H1 (cell line): ENCODE results near the gene TRIM44. TPM values are rescaled to one million over a fixed set of nuclear protein-coding genes. Genes with fewer than 3 reads are reported as not detected.

Experiments
- CHD7 ChIP-seq: fragments of 300-600 bp; sonication (generic); IDR thresholded peaks from 2 replicates; pipeline ENCODE4 v1.7.1; 2012; ENCODE audit warnings: low read length, moderate library complexity, mild to moderate bottlenecking, inconsistent platforms; ENCODE audit not compliant: insufficient replicate concordance
- SP4 ChIP-seq: IDR thresholded peaks from 2 replicates; pipeline ENCODE4 v1.6.1; 2012; ENCODE audit warnings: low read length, inconsistent platforms
- SUZ12 ChIP-seq: fragments of 200-600 bp; sonication (generic); IDR thresholded peaks from 2 replicates; pipeline ENCODE4 v1.6.1; 2012; ENCODE audit warnings: mild to moderate bottlenecking, inconsistent platforms, low read length, moderate library complexity, mixed read lengths
- polyA plus RNA-seq, 7 experiments: library from polyadenylated mRNA; depleted of rRNA in 3 of 7; stranded (reverse) in 5 of 7; unstranded in 2 of 7; fragments of >200 nt in 5 of 7; fragments of 200-250 nt in 2 of 7; gene quantifications; 1 replicate in 5 of 7; 2 replicates in 1 of 7; 4 replicates in 1 of 7; pipeline versions ENCODE4 v1.2.1 to v1.2.3, GENCODE V29; 2011 to 2013; ENCODE audit warnings: missing spikeins in 2 of 7, mixed read lengths in 2 of 7
- total RNA-seq: library from RNA; stranded (reverse); fragmentation: NEBNext Ultra II Directional; extraction: Animal tissue kit (Norgen Biotek cat#: 25700); gene quantifications from 2 replicates; pipeline ENCODE4 v1.2.1, GENCODE V29; 2021

TRIM44 gene
- total and polyA plus RNA-seq, 2 of the 8 experiments (the other 6 are each of a cell fraction or from before 2014, with no cell fraction given): 13.9 to 34.4 TPM

DNA sequence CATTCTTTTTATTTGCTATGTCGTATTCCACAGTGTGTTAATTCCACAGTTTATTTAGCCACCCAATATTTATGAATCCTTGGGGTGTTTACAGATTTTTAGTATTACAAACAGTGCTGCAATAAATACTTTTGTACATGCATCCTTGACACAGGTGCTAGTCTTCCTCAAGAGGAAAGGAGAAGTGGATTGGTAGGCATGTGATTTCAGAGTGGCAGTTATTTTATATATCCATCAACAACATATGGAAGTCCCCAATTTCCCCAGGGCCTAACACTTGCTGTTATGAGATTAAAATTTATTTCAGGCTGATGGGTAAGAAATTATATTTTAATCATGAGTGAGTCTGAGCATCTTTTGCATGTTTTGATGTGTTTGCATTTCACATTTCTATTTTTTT lies 17.9 kb downstream of the TRIM44 start (continued):
- TF ChIP-seq CHD7 (no peak), SUZ12 (no peak), SP4 (no peak)
